ENCODE measurements around the gene RFNG. TPM values are rescaled to one million over a fixed set of nuclear protein-coding genes. Genes with fewer than 3 reads are reported as not detected.
A peak's percentile ranks its signal among the peaks of the same experiment; 100 is the strongest.

RFNG gene
- total RNA-seq, 2 donors from 2014 or later, result 46.3 to 54.5 TPM

- TF ChIP-seq CTCF (conservative IDR thresholded peaks at IDR 0.05), result no peak
- WGBS, 2 experiments (ENCODE audit: insufficient coverage in 1 of 2, insufficient read length in 1 of 2), result 84 to 92% methylated on average over 10 to 20 of the region's 20 CpGs
- H3K27ac Mint-ChIP-seq, result no peak overlapping the region
Measured at GRCh38 chr17:82012261-82012639, 39.4 kb downstream of the RFNG start.

GRCh38 chr17:82011617-82012187 lies 39.9 kb downstream of the RFNG start:
- Histone ChIP-seq H3K27me3 (ENCODE audit: control insufficient read depth, insufficient read depth, low read length, poor library complexity, severe bottlenecking) (no peaks in the 10 kb centered on the region), H3K4me1 (ENCODE audit: control insufficient read depth, insufficient read depth, low read length) (no peaks in the 10 kb centered on the region), H3K9ac (ENCODE audit: extremely low read depth, low read length, poor library complexity, severe bottlenecking) (no peak overlapping the region), H3K36me3 (ENCODE audit: control insufficient read depth, insufficient read depth, low read length) (no peaks in the 10 kb centered on the region), H3K9me3 (ENCODE audit: control insufficient read depth, low read length) (no peaks in the 10 kb centered on the region), H3K27ac (ENCODE audit: low read depth, low read length) (peak overlapping the region; percentile 81), H3K4me3 (ENCODE audit: low read length) (no peak overlapping the region)
- no peak for TF ChIP-seq CTCF (conservative IDR thresholded peaks at IDR 0.05)
- no peak overlapping the region for H3K4me3 Mint-ChIP-seq
- H3K27me3 Mint-ChIP-seq (ENCODE audit: insufficient read depth), result no peaks in the 10 kb centered on the region
- H3K36me3 Mint-ChIP-seq (ENCODE audit: low read depth), result no peaks in the 10 kb centered on the region
- H3K9me3 Mint-ChIP-seq, result no peaks in the 10 kb centered on the region
- H3K4me1 Mint-ChIP-seq, result no peaks in the 10 kb centered on the region
- DNase-seq, result no peak
- H3K27ac Mint-ChIP-seq, result no peak overlapping the region
- 95% methylated on average over 8 to 19 of the region's 19 CpGs for WGBS, 2 experiments (ENCODE audit: insufficient coverage in 1 of 2, insufficient read length in 1 of 2)

More at GRCh38 chr17:82012261-82012639, 39.4 kb downstream of the RFNG start:
- H3K9me3 Mint-ChIP-seq, result no peaks in the 10 kb centered on the region
- H3K36me3 Mint-ChIP-seq (ENCODE audit: low read depth), result peaks cover under 1% of the 10 kb centered on the region
- no peaks in the 10 kb centered on the region for H3K27me3 Mint-ChIP-seq (ENCODE audit: insufficient read depth)
- no peak for DNase-seq
- H3K4me3 ChIP-seq (ENCODE audit: low read length), result no peak overlapping the region
- H3K4me1 Mint-ChIP-seq, result no peaks in the 10 kb centered on the region
- no peaks in the 10 kb centered on the region for H3K27me3 ChIP-seq (ENCODE audit: control insufficient read depth, insufficient read depth, low read length, poor library complexity, severe bottlenecking)
- no peaks in the 10 kb centered on the region for H3K9me3 ChIP-seq (ENCODE audit: control insufficient read depth, low read length)
- no peak overlapping the region for H3K9ac ChIP-seq (ENCODE audit: extremely low read depth, low read length, poor library complexity, severe bottlenecking)
- H3K27ac ChIP-seq (ENCODE audit: low read depth, low read length), result peak overlapping the region; percentile 81
- H3K4me1 ChIP-seq (ENCODE audit: control insufficient read depth, insufficient read depth, low read length), result no peaks in the 10 kb centered on the region
- no peaks in the 10 kb centered on the region for H3K36me3 ChIP-seq (ENCODE audit: control insufficient read depth, insufficient read depth, low read length)
- no peak overlapping the region for H3K4me3 Mint-ChIP-seq

- Mint-ChIP-seq H3K4me3 (no peak overlapping the region), H3K36me3 (ENCODE audit: low read depth) (no peaks in the 10 kb centered on the region), H3K27ac (no peak overlapping the region), H3K9me3 (no peaks in the 10 kb centered on the region), H3K27me3 (ENCODE audit: insufficient read depth) (no peaks in the 10 kb centered on the region), H3K4me1 (no peaks in the 10 kb centered on the region)
- Histone ChIP-seq H3K27me3 (ENCODE audit: control insufficient read depth, insufficient read depth, low read length, poor library complexity, severe bottlenecking) (no peaks in the 10 kb centered on the region), H3K4me1 (ENCODE audit: control insufficient read depth, insufficient read depth, low read length) (no peaks in the 10 kb centered on the region), H3K9ac (ENCODE audit: extremely low read depth, low read length, poor library complexity, severe bottlenecking) (no peak overlapping the region), H3K27ac (ENCODE audit: low read depth, low read length) (no peak overlapping the region), H3K9me3 (ENCODE audit: control insufficient read depth, low read length) (no peaks in the 10 kb centered on the region), H3K4me3 (ENCODE audit: low read length) (no peak overlapping the region), H3K36me3 (ENCODE audit: control insufficient read depth, insufficient read depth, low read length) (no peaks in the 10 kb centered on the region)
- 94 to 98% methylated on average over 16 to 39 of the region's 39 CpGs for WGBS, 2 experiments (ENCODE audit: insufficient coverage in 1 of 2, insufficient read length in 1 of 2)
- no peak for DNase-seq
- no peak for TF ChIP-seq CTCF (conservative IDR thresholded peaks at IDR 0.05)
Measured at GRCh38 chr17:82010575-82011525, 40.8 kb downstream of the RFNG start.
